SK-N-SH (cell line): ENCODE measurements around the gene CELSR1. TPM values are rescaled to one million over a fixed set of nuclear protein-coding genes. Genes with fewer than 3 reads are reported as not detected.
A peak's percentile ranks its signal among the peaks of the same experiment; 100 is the strongest.

Source experiments
- CTCF ChIA-PET: fragments of 300-600, 350-600 bp; formaldehyde crosslinking; extraction: SDS; loops from one replicate; lab custom pipeline; 2021; lab: Yijun Ruan, JAX
- POLR2A ChIA-PET: fragments of 350-600 bp; sonication (Branson Sonifier 250); formaldehyde crosslinking; extraction: SDS; loops from one replicate; lab custom pipeline; 2020; ENCODE audit warnings: antibody characterized with exemption, inconsistent platforms; lab: Yijun Ruan, JAX
- DNase-seq: peaks from one replicate; pipeline ENCODE4 v3.0.0; 2012
- H2AFZ ChIP-seq: fragments of 200-600 bp; sonication (generic); 2 replicates; pipeline ENCODE4 v1.8.1; 2016; ENCODE audit warnings: antibody characterized with exemption, mild to moderate bottlenecking, low read depth
- H3F3A ChIP-seq: fragments of 200-600 bp; sonication (generic); replicated peaks from 2 replicates; pipeline ENCODE3; 2016; ENCODE audit warnings: antibody characterized with exemption, mild to moderate bottlenecking; ENCODE audit not compliant: insufficient read depth
- H3K27ac ChIP-seq, 2 experiments: fragments of 200-500 bp in 1 of 2; fragments of 200-600 bp in 1 of 2; sonication (Bioruptor generic) in 1 of 2; sonication (generic), shearing (Covaris generic) in 1 of 2; 2 replicates each; pipeline versions ENCODE4 v1.5.1 to v1.6.1; 2014 to 2016; ENCODE audit warnings: low read depth in 2 of 2, inconsistent platforms in 1 of 2, low read length in 1 of 2, mild to moderate bottlenecking in 1 of 2, mixed read lengths in 1 of 2
- H3K27me3 ChIP-seq: fragments of 200-600 bp; sonication (generic), shearing (Covaris generic); 2 replicates; pipeline ENCODE4 v1.6.1; 2016; ENCODE audit warnings: mixed run types; ENCODE audit not compliant: insufficient read depth
- H3K36me3 ChIP-seq, 2 experiments: fragments of 200-500 bp in 1 of 2; fragments of 200-600 bp in 1 of 2; sonication (Bioruptor generic) in 1 of 2; sonication (generic) in 1 of 2; replicated peaks in 1 of 2; 2 replicates each; pipeline versions ENCODE3 to v1.5.1; 2014 to 2016; ENCODE audit warnings: low read length in 1 of 2, mild to moderate bottlenecking in 1 of 2; ENCODE audit not compliant: insufficient read depth in 2 of 2, control insufficient read depth in 1 of 2
- H3K4me1 ChIP-seq, 2 experiments: fragments of 200-500 bp in 1 of 2; fragments of 200-600 bp in 1 of 2; sonication (Bioruptor generic) in 1 of 2; sonication (generic), shearing (Covaris generic) in 1 of 2; 2 replicates each; pipeline versions ENCODE4 v1.5.1 to v1.6.1; 2014 to 2016; ENCODE audit warnings: low read depth in 1 of 2, low read length in 1 of 2, mixed run types in 1 of 2; ENCODE audit not compliant: insufficient read depth in 2 of 2, control insufficient read depth in 1 of 2
- H3K4me2 ChIP-seq: fragments of 200-600 bp; sonication (generic), shearing (Covaris generic); 2 replicates; pipeline ENCODE4 v1.6.1; 2017; ENCODE audit warnings: mixed run types
- H3K4me3 ChIP-seq, 2 experiments: fragments of 200-500 bp in 1 of 2; fragments of 200-600 bp in 1 of 2; sonication (Bioruptor generic) in 1 of 2; sonication (generic), shearing (Covaris generic) in 1 of 2; 2 replicates each; pipeline versions ENCODE4 v1.5.1 to v1.8.1; 2014 to 2016; ENCODE audit warnings: low read depth in 2 of 2, inconsistent platforms in 1 of 2, low read length in 1 of 2, mild to moderate bottlenecking in 1 of 2, mixed read lengths in 1 of 2, moderate library complexity in 1 of 2
- H3K79me2 ChIP-seq: fragments of 200-600 bp; sonication (generic); 2 replicates; pipeline ENCODE4 v1.8.1; 2017; ENCODE audit warnings: mild to moderate bottlenecking; ENCODE audit not compliant: insufficient read depth
- H3K9ac ChIP-seq: fragments of 200-600 bp; sonication (generic); 2 replicates; pipeline ENCODE4 v1.6.1; 2017; ENCODE audit warnings: mixed run types
- H3K9me2 ChIP-seq: fragments of 200-600 bp; sonication (generic); 2 replicates; pipeline ENCODE4 v1.6.1; 2017; ENCODE audit warnings: mixed run types
- H3K9me3 ChIP-seq: fragments of 200-600 bp; sonication (generic); 2 replicates; pipeline ENCODE4 v1.6.1; 2017; ENCODE audit warnings: mixed run types, mild to moderate bottlenecking, moderate library complexity
- H4K20me1 ChIP-seq: fragments of 200-600 bp; sonication (generic); 2 replicates; pipeline ENCODE4 v1.6.1; 2017; ENCODE audit warnings: mild to moderate bottlenecking, mixed run types; ENCODE audit not compliant: insufficient read depth
- CHD2 ChIP-seq: fragments of 150-350 bp; IDR thresholded peaks from 2 replicates; pipeline ENCODE4 v1.6.1; 2018; ENCODE audit warnings: low read length; ENCODE audit not compliant: partially characterized antibody
- EZH2phosphoT487 ChIP-seq: fragments of 200-600 bp; sonication (generic); IDR thresholded peaks from 2 replicates; pipeline ENCODE4 v1.6.1; 2017; ENCODE audit warnings: low read depth, mixed run types, mild to moderate bottlenecking, antibody characterized with exemption, moderate library complexity, borderline replicate concordance
- FOXM1 ChIP-seq: IDR thresholded peaks from 2 replicates; pipeline ENCODE4 v1.4.0; 2012; ENCODE audit warnings: low read depth, mild to moderate bottlenecking
- GATA2 ChIP-seq: sonication (generic); formaldehyde crosslinking; IDR thresholded peaks from 2 replicates; pipeline ENCODE4 v1.5.0; 2020; ENCODE audit warnings: mild to moderate bottlenecking, missing genetic modification reagents
- IRF3 ChIP-seq: fragments of 150-350 bp; IDR thresholded peaks from 2 replicates; pipeline ENCODE4 v1.6.1; 2016; ENCODE audit warnings: mild to moderate bottlenecking, low read depth, low read length
- MEF2A ChIP-seq: IDR thresholded peaks from 2 replicates; pipeline ENCODE4 v1.4.0; 2012; ENCODE audit warnings: low read depth, borderline replicate concordance
- NFIC ChIP-seq: IDR thresholded peaks from 2 replicates; pipeline ENCODE4 v1.4.0; 2012; ENCODE audit warnings: borderline replicate concordance
- NRF1 ChIP-seq: IDR thresholded peaks from 2 replicates; pipeline ENCODE4 v1.6.1; 2012; ENCODE audit warnings: low read depth, mild to moderate bottlenecking, low read length
- PBX3 ChIP-seq: IDR thresholded peaks from 2 replicates; pipeline ENCODE4; 2012
- POLR2AphosphoS5 ChIP-seq: IDR thresholded peaks from 2 replicates; pipeline ENCODE4 v1.6.1; 2012; ENCODE audit warnings: low read depth, low read length
- RAD21 ChIP-seq: IDR thresholded peaks from 2 replicates; pipeline ENCODE4 v1.6.1; 2012; ENCODE audit warnings: mild to moderate bottlenecking, low read length
- RCOR1 ChIP-seq: fragments of 150-350 bp; IDR thresholded peaks from 2 replicates; pipeline ENCODE4 v1.6.1; 2017; ENCODE audit warnings: antibody characterized with exemption, low read length
- RFX5 ChIP-seq: IDR thresholded peaks from 2 replicates; pipeline ENCODE4 v1.6.1; 2012; ENCODE audit warnings: mild to moderate bottlenecking, improper control_type of control experiment, low read length
- RXRA ChIP-seq: IDR thresholded peaks from 2 replicates; pipeline ENCODE4 v1.4.0; 2012; ENCODE audit warnings: low read depth, mild to moderate bottlenecking, borderline replicate concordance
- SIN3A ChIP-seq: IDR thresholded peaks from 2 replicates; pipeline ENCODE4 v1.6.1; 2012; ENCODE audit warnings: low read depth, mild to moderate bottlenecking, low read length, moderate library complexity, borderline replicate concordance
- TAF1 ChIP-seq: IDR thresholded peaks from 2 replicates; pipeline ENCODE4 v1.6.1; 2012; ENCODE audit warnings: low read depth, mild to moderate bottlenecking, low read length, moderate library complexity, borderline replicate concordance
- TEAD4 ChIP-seq: IDR thresholded peaks from 2 replicates; pipeline ENCODE4 v1.4.0; 2012; ENCODE audit warnings: mild to moderate bottlenecking, borderline replicate concordance; ENCODE audit not compliant: insufficient read depth
- USF1 ChIP-seq: IDR thresholded peaks from 2 replicates; pipeline ENCODE4 v1.4.0; 2012; ENCODE audit warnings: low read depth, borderline replicate concordance
- USF2 ChIP-seq: fragments of 150-350 bp; IDR thresholded peaks from 2 replicates; pipeline ENCODE4 v1.6.1; 2017; ENCODE audit warnings: antibody characterized with exemption, low read length, low read depth, borderline replicate concordance
- YY1 ChIP-seq: IDR thresholded peaks from 2 replicates; pipeline ENCODE4 v1.4.0; 2012; ENCODE audit warnings: low read depth, mild to moderate bottlenecking
- WGBS: methylation state at CpG from one replicate; pipeline ENCODE4 v1.1.6; 2017; ENCODE audit warnings: low lambda C conversion rate; 5-methylcytosine and 5-hydroxymethylcytosine counted together
- polyA plus RNA-seq, 3 experiments: library from polyadenylated mRNA; depleted of rRNA; stranded (reverse); fragments of >200 nt; gene quantifications; 2 replicates each; pipeline ENCODE4 v1.2.3, GENCODE V29; 2012

CELSR1 gene
- polyA plus RNA-seq, 1 of the 3 experiments (the other 2 are of a cell fraction), result 5.0 TPM

GRCh38 chr22:46513908-46514550, 23.4 kb downstream of the CELSR1 start:
- no peaks in the 10 kb centered on the region for H3K36me3 ChIP-seq
- no peak for TF ChIP-seq USF1
- TF ChIP-seq SIN3A, result no peak
- TF ChIP-seq NFIC, result no peak
- no peak for TF ChIP-seq GATA2
- TF ChIP-seq USF2, result no peak
- no peak for TF ChIP-seq TEAD4
- no peak for TF ChIP-seq RXRA
- no peaks in the 10 kb centered on the region for H3F3A ChIP-seq
- peaks cover 0 to 13% of the 10 kb centered on the region in 2 experiments; a peak in 2 of 4 replicates for H3K4me1 ChIP-seq
- WGBS, result 93% methylated on average over 10 of the region's 16 CpGs
- no peak overlapping the region for H3K4me3 ChIP-seq
- ChIA-PET POLR2A (no interaction called here), CTCF (interaction anchor here (1.2 to 1.4 kb wide), 2 partner anchors 28 to 159 kb away, joined by 4 read pairs; no protein-coding TSS in a partner anchor)
- no peaks in the 10 kb centered on the region for H3K79me2 ChIP-seq
- no peak overlapping the region for H3K9ac ChIP-seq
- H3K4me2 ChIP-seq, result peak overlapping the region; percentile 51; the same call in 1 of the 2 replicates
- H3K27ac ChIP-seq, result no peak overlapping the region
- 0 out of 2 replicates have a peak overlapping the region, but pooled peaks have one; percentile 58 for H2AFZ ChIP-seq
- H4K20me1 ChIP-seq, result no peaks in the 10 kb centered on the region
- H3K9me2 ChIP-seq, result no peaks in the 10 kb centered on the region
- H3K9me3 ChIP-seq, result no peaks in the 10 kb centered on the region
- no peak for DNase-seq
- no peaks in the 10 kb centered on the region for H3K27me3 ChIP-seq

- H3K27ac ChIP-seq, result no peak overlapping the region
- no peak overlapping the region for H3K4me3 ChIP-seq
- no peaks in the 10 kb centered on the region for H3K9me2 ChIP-seq
- no peak overlapping the region for H3K4me2 ChIP-seq
- H4K20me1 ChIP-seq, result no peaks in the 10 kb centered on the region
- TF ChIP-seq MEF2A (no peak), USF2 (no peak), EZH2phosphoT487 (no peak), NFIC (no peak), RAD21 (no peak), YY1 (no peak), NRF1 (no peak), FOXM1 (no peak), IRF3 (no peak), SIN3A (no peak), TAF1 (no peak), GATA2 (no peak), RFX5 (no peak), PBX3 (no peak), USF1 (no peak), CHD2 (no peak), POLR2AphosphoS5 (no peak), TEAD4 (no peak), RCOR1 (no peak)
- TF ChIP-seq, all 33 proteins: peak for 0
- no peaks in the 10 kb centered on the region for H3K36me3 ChIP-seq
- H2AFZ ChIP-seq, result no peak overlapping the region
- H3K79me2 ChIP-seq, result no peaks in the 10 kb centered on the region
- no peak for DNase-seq
- no peaks in the 10 kb centered on the region for H3F3A ChIP-seq
- H3K4me1 ChIP-seq, result peaks cover 0 to 13% of the 10 kb centered on the region in 2 experiments; a peak in 2 of 4 replicates
- ChIA-PET POLR2A (no interaction called here), CTCF (interaction anchor here (1.3 to 1.4 kb wide), 2 partner anchors 30 to 62 kb away, joined by 3 to 6 read pairs; no protein-coding TSS in a partner anchor)
- no peak overlapping the region for H3K9ac ChIP-seq
- H3K9me3 ChIP-seq, result no peaks in the 10 kb centered on the region
- 100% methylated on average over 4 of the region's 11 CpGs for WGBS
- H3K27me3 ChIP-seq, result no peaks in the 10 kb centered on the region
Measured at GRCh38 chr22:46512683-46513082, 24.7 kb downstream of the CELSR1 start.
